NCI-H345 treated with DMSO at 0.1 percent for 48 hours (cell line): ENCODE measurements around the gene ASAH2B.
"Not testable (repeated sequence)": the region's sequence is repeated elsewhere in the genome, so short reads cannot be mapped to it uniquely, and the experiment has no call there.

ENCODE experiments used
- DNase-seq: peaks from one replicate; lab custom pipeline; 2025; ENCODE audit not compliant: unreplicated experiment; lab: John Stamatoyannopoulos, UW

The ASAH2B gene

GRCh38 chr10:50739618-50740292 is at the start of gene ASAH2B:
Gene ASAH2B (plus strand): TSS chr10:50739936. CDS start chr10:50745131, 5,195 bp downstream.
- DNase-seq = peak; percentile 48

- DNase-seq = not testable (repeated sequence)
These were observed 41.9 kb upstream of the ASAH2B start for GRCh38 chr10:50697819-50698218.

- DNase-seq = not testable (repeated sequence)
These were observed 37.8 kb upstream of the ASAH2B start for GRCh38 chr10:50701947-50702346.

- not testable (repeated sequence) for DNase-seq
These were observed 36.7 kb upstream of the ASAH2B start for GRCh38 chr10:50702997-50703396.

GRCh38 chr10:50704436-50705079 is 35.2 kb upstream of the ASAH2B start:
- DNase-seq = not testable (repeated sequence)

GRCh38 chr10:50706006-50706405 is 33.7 kb upstream of the ASAH2B start:
- not testable (repeated sequence) for DNase-seq

GRCh38 chr10:50710241-50710640 is 29.5 kb upstream of the ASAH2B start:
- DNase-seq = not testable (repeated sequence)

GRCh38 chr10:50723812-50724211 is 15.9 kb upstream of the ASAH2B start:
- DNase-seq = not testable (repeated sequence)

- not testable (repeated sequence) for DNase-seq
These were observed 11.6 kb upstream of the ASAH2B start for GRCh38 chr10:50728112-50728511.

GRCh38 chr10:50738987-50739617 is 634 bp upstream of the ASAH2B start:
- not testable (repeated sequence) for DNase-seq

GRCh38 chr10:50740293-50740648 is 535 bp downstream of the ASAH2B start:
- DNase-seq = peak; percentile 43

- not testable (repeated sequence) for DNase-seq
These were observed 3.1 kb downstream of the ASAH2B start for GRCh38 chr10:50742820-50743219.

GRCh38 chr10:50766774-50767513 is 27.2 kb downstream of the ASAH2B start:
- DNase-seq = not testable (repeated sequence)

GRCh38 chr10:50772042-50772441 is 32.3 kb downstream of the ASAH2B start:
- DNase-seq = not testable (repeated sequence)

GRCh38 chr10:50774868-50775267 is 35.1 kb downstream of the ASAH2B start:
- DNase-seq = not testable (repeated sequence)

GRCh38 chr10:50780036-50780435 is 40.3 kb downstream of the ASAH2B start:
- DNase-seq = not testable (repeated sequence)

GRCh38 chr10:50782017-50782416 is 42.3 kb downstream of the ASAH2B start:
- DNase-seq = not testable (repeated sequence)

GRCh38 chr10:50787962-50788361 is 48.2 kb downstream of the ASAH2B start:
- DNase-seq = not testable (repeated sequence)

GRCh38 chr10:50788951-50789945 is 49.5 kb downstream of the ASAH2B start:
- DNase-seq = no peak

GRCh38 chr10:50794490-50794889 is 54.8 kb downstream of the ASAH2B start:
- no peak for DNase-seq
